Measurements from ENCODE around the gene TRIB2. TPM values are rescaled to one million over a fixed set of nuclear protein-coding genes. Genes with fewer than 3 reads are reported as not detected.

TRIB2 gene
- total RNA-seq, 4 donors from 2014 or later, result 12.6 to 18.5 (median 15.9) TPM

DNA sequence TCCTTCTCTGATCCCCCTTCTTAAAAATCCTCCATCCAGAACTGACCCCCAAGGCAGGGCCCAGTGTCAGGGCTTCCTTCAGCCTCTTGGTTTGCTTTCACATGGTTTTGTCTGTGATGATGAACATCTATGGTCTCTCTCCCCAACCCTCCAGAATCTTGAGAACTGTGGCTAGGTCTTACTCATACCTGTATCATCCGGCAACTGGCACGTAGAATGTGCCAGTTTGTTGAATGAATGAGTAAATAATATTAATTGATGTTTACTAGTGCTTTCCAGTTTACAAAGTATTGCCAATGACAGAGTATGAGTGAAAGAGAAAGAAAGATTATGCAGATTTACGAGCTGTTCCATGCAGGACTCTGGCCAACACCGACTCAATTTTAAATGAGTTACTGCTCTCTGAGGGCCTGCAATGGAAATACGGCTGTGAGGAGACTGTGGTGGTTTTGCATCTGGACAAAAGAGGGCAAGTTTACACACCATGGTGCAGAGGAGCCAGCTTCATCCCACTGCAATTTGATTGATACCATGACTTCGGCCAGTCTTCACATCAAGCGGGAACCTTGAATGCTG, 29.9 kb upstream of the TRIB2 start:
- Histone ChIP-seq H3K27me3 (no peaks in the 10 kb centered on the region), H3K27ac (no peak overlapping the region), H3K4me1 (peaks cover 5 to 11% of the 10 kb centered on the region in 2 donors), H3K9me3 (no peaks in the 10 kb centered on the region), H3K36me3 (no peaks in the 10 kb centered on the region), H3K4me3 (no peak overlapping the region)
- ATAC-seq, result no peak
- TF ChIP-seq POLR2A (IDR thresholded peaks at IDR 0.05), result no peak
- TF ChIP-seq, protein P1, sequence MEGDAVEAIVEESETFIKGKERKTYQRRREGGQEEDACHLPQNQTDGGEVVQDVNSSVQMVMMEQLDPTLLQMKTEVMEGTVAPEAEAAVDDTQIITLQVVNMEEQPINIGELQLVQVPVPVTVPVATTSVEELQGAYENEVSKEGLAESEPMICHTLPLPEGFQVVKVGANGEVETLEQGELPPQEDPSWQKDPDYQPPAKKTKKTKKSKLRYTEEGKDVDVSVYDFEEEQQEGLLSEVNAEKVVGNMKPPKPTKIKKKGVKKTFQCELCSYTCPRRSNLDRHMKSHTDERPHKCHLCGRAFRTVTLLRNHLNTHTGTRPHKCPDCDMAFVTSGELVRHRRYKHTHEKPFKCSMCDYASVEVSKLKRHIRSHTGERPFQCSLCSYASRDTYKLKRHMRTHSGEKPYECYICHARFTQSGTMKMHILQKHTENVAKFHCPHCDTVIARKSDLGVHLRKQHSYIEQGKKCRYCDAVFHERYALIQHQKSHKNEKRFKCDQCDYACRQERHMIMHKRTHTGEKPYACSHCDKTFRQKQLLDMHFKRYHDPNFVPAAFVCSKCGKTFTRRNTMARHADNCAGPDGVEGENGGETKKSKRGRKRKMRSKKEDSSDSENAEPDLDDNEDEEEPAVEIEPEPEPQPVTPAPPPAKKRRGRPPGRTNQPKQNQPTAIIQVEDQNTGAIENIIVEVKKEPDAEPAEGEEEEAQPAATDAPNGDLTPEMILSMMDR (IDR thresholded peaks at IDR 0.05 in 4 of 5, conservative IDR thresholded peaks at IDR 0.05 in 1 of 5), result no peak
- no peak for DNase-seq
- in situ Hi-C loops (cut with MboI; ENCODE audit: low sequenced_read_pairs in 4 of 4) (no loop called here), intact Hi-C loops (cut with DNase I; ENCODE audit: low total_unique reads) (no loop called here)

- Histone ChIP-seq H3K4me3 (no peak overlapping the region), H3K4me1 (peaks cover 5 to 11% of the 10 kb centered on the region in 2 donors), H3K27ac (no peak overlapping the region), H3K36me3 (no peaks in the 10 kb centered on the region), H3K27me3 (no peaks in the 10 kb centered on the region), H3K9me3 (no peaks in the 10 kb centered on the region)
- no peak for DNase-seq
- in situ Hi-C loops (cut with MboI; ENCODE audit: low sequenced_read_pairs in 4 of 4) (no loop called here), intact Hi-C loops (cut with DNase I; ENCODE audit: low total_unique reads) (no loop called here)
- TF ChIP-seq POLR2A (IDR thresholded peaks at IDR 0.05), result no peak
- TF ChIP-seq, protein P1 (IDR thresholded peaks at IDR 0.05 in 4 of 5, conservative IDR thresholded peaks at IDR 0.05 in 1 of 5), result no peak
- no peak for ATAC-seq
These were observed 28.6 kb upstream of the TRIB2 start for GRCh38 chr2:12688091-12688490.

DNA sequence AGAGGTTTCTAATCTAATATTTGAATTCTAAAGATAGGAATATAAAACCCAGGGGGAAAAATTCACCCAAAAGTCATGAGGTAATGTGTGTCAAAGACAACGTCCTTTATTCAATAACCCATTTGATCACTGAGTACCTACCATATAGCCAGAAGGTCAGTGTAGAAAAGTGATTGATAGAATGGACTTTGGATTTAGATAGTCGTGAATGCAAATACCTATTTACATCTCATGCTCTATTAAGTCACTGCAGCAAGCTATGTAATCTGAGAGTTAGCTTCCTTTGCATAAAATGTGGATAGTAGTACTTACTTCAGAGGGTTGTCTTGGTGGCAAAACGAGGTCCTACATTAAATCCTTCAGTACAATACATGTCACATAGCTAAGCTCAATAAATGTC, 27.8 kb upstream of the TRIB2 start:
- Histone ChIP-seq H3K4me1 (peaks cover 5 to 11% of the 10 kb centered on the region in 2 donors), H3K4me3 (no peak overlapping the region), H3K9me3 (no peaks in the 10 kb centered on the region), H3K36me3 (no peaks in the 10 kb centered on the region), H3K27ac (no peak overlapping the region), H3K27me3 (no peaks in the 10 kb centered on the region)
- ATAC-seq (no peak), DNase-seq (no peak)
- TF ChIP-seq, protein P1 (IDR thresholded peaks at IDR 0.05 in 4 of 5, conservative IDR thresholded peaks at IDR 0.05 in 1 of 5), result no peak
- no peak for TF ChIP-seq POLR2A (IDR thresholded peaks at IDR 0.05)
- in situ Hi-C loops (cut with MboI; ENCODE audit: low sequenced_read_pairs in 4 of 4) (no loop called here), intact Hi-C loops (cut with DNase I; ENCODE audit: low total_unique reads) (no loop called here)

DNA sequence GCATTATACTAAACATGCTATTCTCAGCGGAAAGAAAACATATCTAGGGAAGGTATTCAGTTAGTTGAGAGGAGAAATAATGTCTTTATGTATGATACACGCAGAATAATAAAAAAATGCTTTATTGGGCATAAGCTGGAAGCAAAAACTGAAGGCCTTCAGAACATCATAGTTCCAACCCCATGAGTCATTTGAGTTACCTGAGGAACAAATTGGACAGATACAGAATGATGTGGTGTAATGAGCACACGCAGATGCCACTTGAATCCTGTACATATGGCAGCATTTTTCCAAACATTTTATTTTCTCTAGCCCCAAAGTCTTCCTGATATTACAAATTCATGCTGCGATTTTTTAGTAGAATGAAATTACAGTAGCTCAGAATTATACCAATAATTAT, 23.2 kb upstream of the TRIB2 start:
- Histone ChIP-seq H3K27ac (no peak overlapping the region), H3K36me3 (no peaks in the 10 kb centered on the region)

More for the DNA sequence above, 23.2 kb upstream of the TRIB2 start:
- DNase-seq (no peak), ATAC-seq (no peak)
- Histone ChIP-seq H3K9me3 (no peaks in the 10 kb centered on the region), H3K4me3 (no peak overlapping the region), H3K4me1 (no peaks in the 10 kb centered on the region), H3K27me3 (no peaks in the 10 kb centered on the region)
- TF ChIP-seq, protein P1 (IDR thresholded peaks at IDR 0.05 in 4 of 5, conservative IDR thresholded peaks at IDR 0.05 in 1 of 5), result no peak
- no peak for TF ChIP-seq POLR2A (IDR thresholded peaks at IDR 0.05)
- intact Hi-C loops (cut with DNase I; ENCODE audit: low total_unique reads), result no loop called here
- in situ Hi-C loops (cut with MboI; ENCODE audit: low sequenced_read_pairs in 4 of 4), result no loop called here
